ENCODE measurements around the gene SORBS1. TPM values are rescaled to one million over a fixed set of nuclear protein-coding genes. Genes with fewer than 3 reads are reported as not detected.

The SORBS1 gene
- total and polyA plus RNA-seq, 2 of the 13 experiments (the other 11 are each of a cell fraction or from before 2014, with no cell fraction given): 16.8 to 39.8 TPM

- no TSS peak for BruUV-seq (replicated peaks)
- no peak for FAIRE-seq
- H3K4me1 ChIP-seq (ENCODE audit: insufficient read depth, low read length): peaks cover 89% of the 10 kb centered on the region
- H4K20me1 ChIP-seq (ENCODE audit: insufficient read depth, low read length): no peaks in the 10 kb centered on the region
- H3K4me2 ChIP-seq (ENCODE audit: low read depth, low read length): no peak overlapping the region
- no peak overlapping the region for H3K9ac ChIP-seq (ENCODE audit: insufficient read depth, low read depth, low read length)
- H3K4me3 ChIP-seq (replicated peaks in 1 of 3; ENCODE audit: insufficient read depth in 1 of 3, low read depth in 2 of 3, low read length in 3 of 3): no peak overlapping the region
- 90% methylated on average over 5 of the region's 5 CpGs for WGBS (ENCODE audit: low lambda C conversion rate)
- ATAC-seq: no peak
- H3K36me3 ChIP-seq (replicated peaks in 1 of 2; ENCODE audit: control insufficient read depth in 1 of 2, insufficient read depth in 2 of 2, low read length in 2 of 2): no peaks in the 10 kb centered on the region; a peak in 2 of 5 replicates
- no peak for DNase-seq (ENCODE audit: low spot score)
- intact Hi-C loops (cut with micrococcal nuclease; ENCODE audit: unreplicated experiment): no loop called here
- in situ Hi-C loops (cut with HindIII; ENCODE audit: extremely low pct_ligation_motif_present, low pct_unique_long_range_greater_than_20kb): no loop called here
- peak overlapping the region; percentile 27 for H3K27ac ChIP-seq (ENCODE audit: extremely low read length, insufficient read depth, low read length)
- TF ChIP-seq MXD4 (CRISPR knock-in tag; IDR thresholded peaks at IDR 0.05): no peak
- TF ChIP-seq ZNF550 (CRISPR knock-in tag; IDR thresholded peaks at IDR 0.05; ENCODE audit: borderline replicate concordance): no peak
- TF ChIP-seq ZNF24 (IDR thresholded peaks at IDR 0.05): no peak
- TF ChIP-seq NFIC (IDR thresholded peaks at IDR 0.05; ENCODE audit: low read length): no peak
- no peak for TF ChIP-seq ZBTB7A (CRISPR knock-in tag; IDR thresholded peaks at IDR 0.05)
- no peak for TF ChIP-seq MZF1 (CRISPR knock-in tag; IDR thresholded peaks at IDR 0.05; ENCODE audit: borderline replicate concordance)
- no peak for TF ChIP-seq SYNCRIP (IDR thresholded peaks at IDR 0.05; ENCODE audit: insufficient read depth, low read depth, low read length)
- TF ChIP-seq HIVEP1 (CRISPR knock-in tag; IDR thresholded peaks at IDR 0.05): no peak
- no peak for TF ChIP-seq ZMAT5 (CRISPR knock-in tag; IDR thresholded peaks at IDR 0.05; ENCODE audit: borderline replicate concordance, low read depth)
- TF ChIP-seq ZNF513 (CRISPR knock-in tag; conservative IDR thresholded peaks at IDR 0.05): no peak
- ChIA-PET CTCF (ENCODE audit: low intra/inter-chr PET ratio, low total read pairs) (no interaction called here), POLR2A (no interaction called here)
- no peak overlapping the region for H2AFZ ChIP-seq (ENCODE audit: low read length)
- no peaks in the 10 kb centered on the region for H3K27me3 ChIP-seq (ENCODE audit: control insufficient read depth in 1 of 2, insufficient read depth in 2 of 2, low read length in 2 of 2)
- peaks cover 19% of the 10 kb centered on the region for H3K79me2 ChIP-seq (ENCODE audit: insufficient read depth, low read length)
- H3K9me3 ChIP-seq (ENCODE audit: low read length): no peaks in the 10 kb centered on the region
These were observed 96.9 kb downstream of the SORBS1 start for GRCh38 chr10:95464280-95464679.
